NCI-H2081 (cell line): ENCODE measurements around the gene DHCR24.

Source experiments
- DNase-seq, 2 experiments: peaks; one replicate each; lab custom pipeline; 2025; lab: John Stamatoyannopoulos, UW

Gene DHCR24

DNA sequence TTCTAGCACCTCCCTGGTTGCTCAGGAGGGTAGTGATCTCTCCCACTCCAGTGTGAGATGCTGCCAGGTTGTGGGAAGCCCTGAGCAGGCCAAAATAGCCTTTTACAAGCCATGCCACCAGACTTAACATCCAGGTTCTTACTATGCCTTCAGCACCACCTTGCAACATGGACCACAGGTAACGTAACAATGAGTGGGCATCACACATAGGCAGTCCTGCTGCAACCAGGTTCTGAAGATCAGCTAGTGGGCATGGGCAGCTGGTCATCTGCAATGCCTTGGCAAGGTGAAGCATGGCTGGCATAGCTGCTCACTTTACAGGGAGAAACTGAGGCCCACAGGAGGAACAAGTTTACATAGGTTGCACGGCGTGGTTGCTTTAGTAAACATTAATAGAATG is 40.7 kb downstream of the DHCR24 start:
- no peak for DNase-seq

DNA sequence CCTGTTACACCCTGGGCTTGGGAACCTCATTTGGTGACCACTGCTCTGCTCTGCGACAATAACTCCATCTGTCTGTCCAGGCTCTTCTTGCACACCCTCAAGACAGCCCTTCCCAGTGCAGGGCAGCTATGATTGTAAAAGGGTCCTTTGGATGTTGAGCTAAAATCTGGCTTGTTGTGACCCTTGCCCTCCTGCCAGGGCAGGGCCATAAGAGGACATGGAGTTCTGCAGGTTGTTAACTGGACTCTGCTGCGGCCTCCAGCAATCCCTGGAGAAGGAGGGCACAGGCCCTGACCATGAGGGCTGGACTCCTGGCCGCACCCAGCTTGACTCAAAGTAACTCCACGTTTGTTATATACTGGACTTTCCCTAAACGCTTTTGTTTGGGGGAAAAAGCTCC is 41.2 kb downstream of the DHCR24 start:
- no peak for DNase-seq

DNA sequence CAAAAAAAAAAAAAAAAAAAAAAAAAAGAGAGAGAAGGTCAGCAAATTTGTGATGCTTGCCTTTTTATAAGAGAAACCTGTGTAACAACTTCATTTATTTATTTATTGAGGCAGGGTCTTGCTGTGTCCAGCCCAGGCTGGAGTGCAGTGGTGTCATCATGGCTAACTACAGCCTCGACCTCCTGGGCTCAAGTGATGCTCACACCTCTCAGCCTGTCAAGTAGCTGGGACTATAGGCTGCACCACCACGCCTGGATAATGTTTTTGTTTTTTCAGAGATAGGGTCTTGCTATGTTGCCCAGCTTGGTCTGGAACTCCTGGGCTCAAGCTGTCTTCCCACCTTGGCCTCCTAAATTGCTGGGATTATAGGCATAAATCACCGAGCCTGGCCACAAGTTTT is 42.4 kb downstream of the DHCR24 start:
- no peak for DNase-seq

DNA sequence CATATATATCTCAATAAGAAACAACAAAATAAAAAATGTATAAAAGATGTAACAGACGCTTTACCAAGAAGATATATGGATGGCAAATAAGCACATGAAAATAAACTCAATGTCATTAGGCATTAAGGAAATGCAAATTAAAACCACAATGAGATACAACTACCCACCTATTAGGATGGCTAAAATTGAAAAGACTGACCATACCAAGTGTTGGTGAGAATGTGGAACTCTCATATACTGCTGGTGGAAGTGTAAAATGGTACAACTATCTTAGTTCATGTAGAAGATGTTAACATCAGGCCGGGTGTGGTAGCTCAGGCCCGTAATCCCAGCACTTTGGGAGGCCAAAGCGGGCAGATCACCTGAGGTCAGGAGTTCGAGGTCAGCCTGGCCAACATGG is 43.5 kb downstream of the DHCR24 start:
- DNase-seq, result no peak

DNA sequence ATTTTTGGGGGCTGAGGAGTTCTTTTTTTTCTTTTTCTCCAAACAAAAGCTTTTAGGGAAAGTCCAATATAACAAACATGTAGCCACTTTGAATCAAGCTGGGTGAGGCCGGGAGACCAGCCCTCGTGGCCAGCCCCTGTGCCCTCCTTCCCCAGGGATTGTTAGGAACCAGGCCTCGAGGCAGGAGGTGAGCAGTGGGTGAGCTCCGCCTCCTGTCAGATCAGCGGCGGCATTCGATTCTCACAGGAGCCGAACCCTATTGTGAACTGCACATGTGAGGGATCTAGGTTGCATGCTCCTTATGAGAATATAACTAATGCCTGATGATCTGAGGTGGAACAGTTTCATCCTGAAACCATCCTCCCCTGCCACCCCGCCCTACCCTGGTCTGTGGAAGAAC is 44.0 kb downstream of the DHCR24 start:
- DNase-seq, result no peak

DNA sequence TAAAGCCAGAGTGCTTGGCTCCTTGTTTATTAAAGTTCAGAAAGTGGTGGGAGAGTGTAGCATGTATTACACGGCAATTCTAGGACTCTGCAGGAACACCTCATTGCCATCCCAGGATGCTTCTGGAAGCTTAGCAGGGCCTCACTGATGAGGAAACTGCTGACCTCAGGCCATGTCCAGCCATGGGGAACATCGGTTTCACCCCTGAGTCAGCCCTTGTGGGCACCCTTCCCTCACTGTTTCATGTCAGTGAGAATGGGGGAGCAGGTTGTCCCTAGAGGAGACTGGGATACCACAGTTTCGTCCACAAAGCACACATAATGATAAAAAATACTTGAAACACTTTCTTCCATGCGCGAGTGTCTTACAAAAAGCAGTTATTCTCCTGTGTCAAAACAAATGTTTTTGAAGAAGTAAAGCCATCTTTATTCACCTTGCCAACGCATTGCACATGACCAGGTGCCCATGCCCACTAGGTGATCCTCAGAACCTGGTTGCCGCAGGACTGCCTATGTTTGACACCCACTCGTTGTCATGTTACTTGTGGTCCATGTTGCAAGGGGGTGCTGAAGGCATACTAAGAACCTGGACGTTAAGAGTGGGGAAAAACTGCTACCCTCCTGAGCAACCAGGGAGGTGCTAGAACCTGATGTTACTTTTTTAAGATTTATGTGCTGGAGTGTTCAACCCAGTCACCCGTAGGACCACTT is 44.6 kb downstream of the DHCR24 start:
- no peak for DNase-seq

DNA sequence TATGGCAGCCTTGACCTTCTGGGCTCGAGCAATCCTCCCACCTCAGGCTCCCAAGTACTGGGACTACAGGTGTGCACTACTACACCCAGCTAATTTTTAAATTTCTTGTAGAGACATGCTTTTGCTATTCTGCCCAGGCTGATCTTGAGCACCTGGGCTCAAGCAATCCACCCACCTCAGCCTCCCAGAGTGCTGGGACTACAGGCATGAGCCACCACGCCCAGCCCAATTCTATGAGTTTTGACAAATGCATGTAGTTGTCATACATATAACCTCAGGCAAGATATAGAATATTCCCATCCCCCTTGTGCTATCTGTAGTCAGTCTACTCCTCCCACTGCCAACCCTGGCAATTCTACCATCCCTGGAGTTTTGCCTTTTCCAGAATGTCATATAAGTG is 47.2 kb downstream of the DHCR24 start:
- DNase-seq, result no peak

DNA sequence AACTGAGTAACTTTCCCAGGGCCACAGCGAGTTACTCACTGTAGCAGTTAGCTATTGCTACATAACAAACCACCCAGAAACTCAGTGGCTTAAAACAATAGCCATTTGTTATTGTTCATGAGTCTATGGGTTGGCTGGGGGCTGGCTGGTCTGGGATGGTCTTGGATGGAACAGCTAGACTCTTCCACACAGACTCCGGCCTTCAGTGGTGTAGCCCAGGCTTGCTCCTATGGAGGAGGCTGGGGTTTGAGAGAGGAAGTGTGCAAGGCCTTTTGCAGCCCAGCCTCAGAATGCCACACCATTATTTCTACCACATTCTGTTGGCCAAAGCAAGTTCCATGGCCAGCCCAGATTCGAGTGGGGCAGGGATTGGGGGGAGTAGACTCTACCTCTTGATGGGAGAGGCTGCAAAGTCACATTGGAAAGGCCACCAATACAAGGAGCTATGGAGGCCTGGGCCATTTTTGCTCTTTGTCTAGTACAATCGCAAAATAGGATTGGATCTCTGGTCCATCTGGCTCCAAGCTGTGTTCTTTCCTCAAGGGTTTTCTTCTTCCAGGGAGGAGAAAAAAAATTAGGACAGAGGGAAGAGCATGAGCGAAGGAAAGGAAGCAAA is 48.3 kb downstream of the DHCR24 start:
- no peak for DNase-seq

DNA sequence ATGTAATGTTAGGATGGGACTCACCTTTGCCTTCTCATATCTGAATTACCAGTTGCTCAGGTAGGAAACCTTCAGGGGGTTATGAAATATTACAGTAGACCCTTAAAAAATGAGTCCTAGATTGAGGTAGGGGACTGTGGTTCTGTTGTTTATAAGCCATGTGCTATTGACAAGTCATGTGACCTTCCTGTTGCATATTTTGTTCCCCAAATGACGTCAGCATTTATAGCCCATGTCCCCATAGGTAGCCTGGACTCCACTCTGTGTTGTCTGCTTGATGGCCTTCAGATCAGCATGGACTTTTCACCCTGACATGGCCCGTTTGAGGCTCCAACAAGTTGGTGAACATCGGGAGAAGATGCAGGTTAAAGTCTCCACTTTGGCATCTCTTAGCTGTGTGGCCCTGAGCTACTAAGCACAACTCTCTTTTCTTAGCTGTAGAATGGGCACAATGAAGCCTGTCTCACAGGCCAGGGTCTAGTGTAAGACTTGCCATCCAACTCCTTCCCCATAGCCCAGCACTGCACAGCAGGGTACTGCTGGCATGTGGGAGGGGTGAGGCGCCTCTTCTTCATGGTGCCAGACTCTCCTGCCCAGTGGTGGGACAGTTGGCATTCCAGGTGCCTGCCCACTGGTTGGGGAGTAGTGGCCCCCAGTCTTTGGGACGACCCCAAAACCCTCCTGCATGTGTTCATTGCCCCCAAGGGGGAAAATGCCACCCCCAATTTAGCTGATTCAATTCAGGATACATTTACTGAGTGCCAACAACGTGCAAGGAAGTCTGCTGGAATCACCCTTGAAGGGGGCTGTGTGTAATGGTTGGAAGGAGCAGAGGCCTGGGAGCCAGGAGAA is 49.8 kb downstream of the DHCR24 start:
- no peak for DNase-seq

DNA sequence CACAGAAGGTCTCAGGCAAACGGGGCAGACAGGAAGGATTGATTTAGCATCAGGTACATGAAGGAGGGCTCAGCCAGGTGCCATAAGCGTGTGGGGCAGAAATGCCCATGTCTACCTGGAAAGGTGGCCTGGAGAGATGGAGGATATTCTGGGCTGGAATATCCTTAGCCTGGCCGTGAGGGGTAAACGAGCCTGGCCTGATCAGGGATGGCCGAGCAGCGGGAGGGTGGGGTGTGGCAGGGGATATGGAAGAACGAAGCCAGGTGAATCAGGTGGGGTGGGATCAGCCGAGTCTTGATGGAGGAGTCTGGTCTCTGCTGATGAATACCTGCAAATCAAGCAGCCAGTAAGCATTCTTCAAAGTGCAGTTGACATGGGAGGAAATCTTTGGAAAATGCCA is 50.4 kb downstream of the DHCR24 start:
- no peak for DNase-seq

DNA sequence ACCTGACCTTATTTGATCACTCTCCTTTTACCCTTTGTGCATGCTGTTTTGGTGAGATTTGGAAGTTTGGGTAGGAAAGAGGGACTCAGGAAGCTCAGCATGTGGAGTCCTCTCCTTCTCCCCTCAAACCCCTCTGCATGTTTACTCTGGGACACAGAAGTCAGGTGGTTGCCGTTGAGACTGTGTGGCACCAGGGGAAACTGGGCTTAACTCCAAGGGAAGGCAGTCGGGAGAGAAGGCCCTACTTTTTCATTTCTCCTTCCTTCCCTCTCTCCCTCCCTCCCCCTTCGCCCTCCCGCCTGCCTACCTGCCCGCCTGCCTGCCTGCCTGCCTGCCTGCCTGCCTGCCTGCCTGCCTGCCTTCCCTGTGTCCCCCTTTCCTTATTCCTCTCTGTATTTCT is 51.0 kb downstream of the DHCR24 start:
- no peak for DNase-seq

DNA sequence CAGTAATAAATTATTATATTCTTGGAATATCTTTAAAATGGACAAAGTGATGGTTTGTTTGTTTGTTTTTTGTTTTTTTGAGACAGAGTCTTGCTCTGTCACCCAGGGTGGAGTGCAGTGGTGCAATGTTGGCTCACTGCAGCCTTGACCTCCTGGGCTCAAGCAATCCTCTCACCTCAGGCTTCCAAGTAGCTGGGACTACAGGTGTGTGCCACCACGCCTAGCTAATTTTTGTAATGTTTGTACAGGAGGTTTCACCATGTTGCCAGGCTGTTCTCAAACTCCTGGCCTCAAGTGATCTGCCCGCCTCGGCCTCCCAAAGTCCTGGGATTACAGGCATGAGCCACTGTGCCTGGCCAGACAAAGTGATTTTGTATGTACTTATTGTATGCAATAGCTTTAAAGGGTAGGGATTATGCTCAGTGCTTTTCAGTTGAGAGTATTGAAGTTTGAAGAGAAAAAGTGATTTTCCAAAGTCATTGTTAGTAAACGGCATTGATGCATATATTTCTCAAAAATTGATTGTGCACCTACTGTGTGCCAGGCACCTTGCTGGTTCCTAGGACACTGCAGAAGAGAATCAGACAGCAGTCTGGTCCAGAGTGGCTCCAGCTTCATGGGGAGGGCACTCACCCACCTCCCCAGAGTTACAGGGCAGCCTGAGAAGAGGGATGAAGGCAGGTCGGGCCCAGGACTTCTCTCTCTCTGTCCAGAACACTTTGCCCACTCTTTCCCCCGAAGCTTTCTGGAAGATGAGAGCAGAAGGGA is 51.7 kb downstream of the DHCR24 start:
- no peak for DNase-seq

DNA sequence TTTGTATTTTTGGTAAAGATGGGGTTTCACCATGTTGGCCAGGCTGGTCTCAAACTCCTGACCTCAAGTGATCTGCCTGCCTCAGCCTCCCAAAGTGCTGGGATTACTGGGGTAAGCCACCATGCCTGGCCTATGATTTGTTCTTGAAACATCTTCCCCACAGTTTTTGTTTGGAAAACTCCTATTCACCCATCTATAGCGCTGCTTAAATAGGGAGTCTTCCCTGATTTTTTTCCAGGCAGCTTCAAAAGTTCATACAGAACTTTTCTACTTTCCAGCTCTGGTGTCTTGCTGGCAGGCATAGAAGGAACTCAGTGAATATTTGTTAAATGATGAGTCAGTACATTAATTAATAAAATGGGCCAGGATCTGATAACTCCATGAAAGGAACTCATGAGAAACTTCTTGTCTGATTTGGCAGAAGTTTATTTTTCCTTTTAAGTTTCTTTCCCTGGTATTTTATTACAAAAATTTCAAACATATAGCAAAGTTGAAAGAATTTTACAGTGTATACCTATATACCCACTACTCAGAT is 52.9 kb downstream of the DHCR24 start:
- no peak for DNase-seq

DNA sequence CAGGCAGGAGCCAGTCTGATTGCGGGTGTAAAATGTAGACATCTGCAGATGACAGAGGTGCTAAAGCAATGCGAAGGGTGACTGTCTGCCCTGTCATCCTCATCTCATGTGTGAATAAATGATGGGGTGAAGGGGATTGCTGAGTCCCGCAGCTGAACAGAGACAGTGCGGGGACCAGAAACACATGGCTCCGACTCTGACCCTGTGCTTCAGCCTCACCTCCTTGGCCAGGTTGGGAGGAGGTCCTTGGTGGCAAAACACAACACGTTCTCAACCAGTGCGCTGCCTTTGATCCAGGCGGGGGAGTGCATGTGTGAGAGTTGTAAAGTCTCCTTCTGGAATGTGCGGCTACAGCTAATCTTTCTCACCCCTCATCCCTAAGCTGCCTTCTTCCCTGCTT is 53.9 kb downstream of the DHCR24 start:
- DNase-seq, result no peak

DNA sequence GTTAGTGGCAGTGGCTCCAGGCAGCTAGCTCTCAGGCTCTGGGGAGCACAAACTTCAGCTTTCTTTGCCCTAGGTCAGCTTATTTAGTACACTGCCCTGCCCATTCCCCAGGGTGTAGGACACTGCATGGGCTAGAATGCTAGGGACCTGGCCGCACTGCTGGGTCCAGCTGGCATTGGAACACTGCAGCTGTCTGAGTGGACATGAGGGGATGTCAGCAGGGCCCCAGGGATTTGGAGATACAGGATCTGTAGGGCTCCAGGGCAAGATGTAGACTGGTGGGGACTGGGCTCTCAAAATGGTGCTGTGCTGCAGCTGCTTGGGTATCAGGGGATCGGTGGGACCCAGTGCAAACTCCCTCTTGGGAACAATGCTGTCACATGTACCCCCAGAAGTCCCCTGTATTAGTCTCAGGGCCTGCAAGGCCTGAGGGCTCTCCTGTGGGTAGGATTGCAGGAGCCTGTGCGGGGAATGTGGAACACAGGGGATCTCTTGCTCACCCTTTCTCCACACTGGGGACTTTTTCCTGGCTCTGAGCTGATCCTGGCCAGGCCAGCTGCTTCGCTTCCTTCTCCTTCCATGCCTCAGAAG is 60.7 kb downstream of the DHCR24 start:
- DNase-seq, result no peak

DNA sequence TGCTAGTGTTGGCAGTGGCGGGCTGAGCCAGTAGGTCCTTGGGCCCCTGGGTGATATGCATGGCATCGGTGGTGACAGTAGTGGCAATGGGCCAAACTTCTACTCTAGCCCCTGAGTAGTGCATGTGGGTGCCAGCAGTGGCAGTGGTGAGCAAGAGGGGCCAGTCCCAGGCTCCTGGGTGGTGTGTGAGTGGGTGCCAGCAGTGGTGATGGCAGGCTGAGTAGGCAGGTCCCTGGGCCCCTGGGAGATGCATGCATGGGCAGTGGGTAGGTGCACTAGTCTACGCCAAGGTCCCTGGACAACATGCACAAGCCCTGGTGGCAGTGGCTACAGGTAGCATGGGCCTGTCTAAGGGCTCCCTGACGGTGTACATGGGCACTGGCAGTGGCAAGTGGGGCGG is 61.3 kb downstream of the DHCR24 start:
- DNase-seq, result no peak

DNA sequence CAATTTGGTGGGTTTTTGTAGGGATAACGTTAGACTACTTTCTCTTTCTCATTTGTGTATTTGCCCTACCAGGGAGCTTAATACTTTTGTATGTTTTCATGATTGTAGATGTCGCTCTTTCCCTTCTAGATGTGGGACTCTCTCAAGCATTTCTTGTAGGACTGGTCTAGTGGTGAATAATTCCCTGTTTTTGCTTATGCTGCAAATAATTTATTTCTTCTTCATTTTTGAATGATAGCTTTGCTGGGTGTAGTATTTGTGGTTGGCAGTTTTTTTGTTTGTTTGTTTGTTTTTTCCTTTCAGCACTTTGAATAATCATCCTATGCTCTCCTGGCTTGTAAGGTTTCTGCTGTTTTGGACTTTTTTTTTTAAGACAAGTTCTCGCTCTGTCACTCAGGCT is 63.3 kb downstream of the DHCR24 start:
- DNase-seq, result no peak

DNA sequence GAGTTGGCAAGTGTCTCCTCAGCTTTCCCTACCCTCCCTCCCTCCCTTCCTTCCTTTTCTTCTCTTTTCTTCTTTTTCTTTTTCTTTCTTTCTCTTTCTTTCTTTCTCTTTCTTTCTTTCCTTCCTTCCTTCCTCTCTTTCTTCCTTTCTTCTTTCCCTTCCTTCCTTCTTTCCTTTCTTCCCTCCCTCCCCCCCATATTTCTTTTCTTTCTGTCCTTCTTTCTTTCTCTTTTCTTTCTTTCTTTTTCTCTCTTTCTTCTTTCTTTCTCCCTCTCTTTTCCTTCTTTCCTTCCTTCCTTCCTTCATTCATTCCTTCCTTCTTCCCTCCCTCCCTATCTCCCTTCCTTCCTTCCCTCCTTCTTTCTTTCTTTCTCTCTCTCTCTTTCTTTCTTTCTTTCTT is 67.3 kb downstream of the DHCR24 start:
- no peak for DNase-seq

DNA sequence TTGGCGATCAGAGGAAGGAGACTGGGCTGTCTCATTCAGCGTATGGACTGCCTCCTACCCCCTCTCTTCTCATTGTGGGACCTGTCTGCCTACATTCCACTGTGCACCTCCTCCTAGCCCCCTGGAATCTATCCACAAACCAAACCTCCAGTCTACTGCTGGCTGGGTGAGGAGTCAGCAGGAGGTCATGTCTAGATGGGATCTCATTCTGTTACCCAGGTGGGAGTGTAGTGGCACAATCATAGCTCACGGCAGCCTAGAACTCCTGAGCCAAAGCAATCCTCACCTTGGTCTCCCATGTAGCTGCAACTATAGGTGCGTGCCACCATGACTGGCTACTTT is 67.8 kb downstream of the DHCR24 start:
- no peak for DNase-seq

DNA sequence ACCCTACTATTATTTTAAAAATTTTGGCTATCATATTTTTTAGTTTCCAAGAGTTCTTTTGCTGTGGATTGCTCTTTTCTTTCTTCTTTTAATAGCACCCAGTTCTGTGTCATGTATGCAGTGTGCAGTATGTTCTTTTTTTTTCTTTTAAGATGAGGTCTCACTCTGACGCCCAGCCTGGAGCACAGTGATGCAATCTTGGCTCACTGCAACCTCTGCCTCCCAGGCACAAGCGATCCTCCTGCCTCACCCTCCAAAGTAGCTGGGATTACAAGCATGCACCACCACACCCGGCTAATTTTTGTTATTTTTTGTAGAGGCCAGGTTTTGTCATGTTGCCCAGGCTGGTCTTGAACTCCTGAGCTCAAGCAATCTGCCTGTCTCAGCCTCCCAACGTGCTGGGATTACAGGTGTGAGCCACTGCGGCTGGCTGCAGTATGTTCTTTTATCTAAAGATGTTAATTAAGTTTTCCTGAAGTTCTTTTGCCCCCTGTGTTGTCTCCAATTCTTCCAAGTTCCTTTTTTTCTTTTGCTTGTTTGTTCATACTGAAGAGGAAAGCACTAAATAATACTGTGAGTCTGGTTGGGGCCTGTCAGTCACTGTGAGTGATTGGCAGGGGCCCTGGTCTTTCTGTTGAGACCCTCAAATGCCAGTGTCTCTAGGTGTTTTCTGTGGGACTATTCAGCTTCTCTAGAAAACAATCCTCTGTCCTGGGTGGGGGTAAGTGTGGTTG is 68.4 kb downstream of the DHCR24 start:
- no peak for DNase-seq

DNA sequence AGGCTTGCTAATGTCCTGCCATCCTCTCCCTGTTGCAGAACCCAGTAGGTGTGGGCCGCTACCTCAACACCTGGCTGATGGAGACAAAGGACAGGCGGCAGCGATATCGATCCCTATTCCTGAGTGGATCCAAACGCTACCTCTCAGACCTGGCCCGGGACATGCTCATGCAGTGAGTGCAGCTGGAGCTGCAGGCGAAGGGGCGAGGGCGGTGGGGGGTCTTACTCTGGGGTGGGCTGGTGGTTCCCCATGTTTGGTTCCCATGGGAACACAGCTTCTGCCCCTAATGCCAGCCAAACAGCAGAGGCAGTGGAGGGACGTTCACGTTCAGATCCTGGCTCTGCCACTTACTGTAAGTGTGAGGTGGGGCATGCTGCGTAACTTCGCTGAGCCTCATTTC is 70.0 kb downstream of the DHCR24 start:
- no peak for DNase-seq
